H1 (cell line): ENCODE results near the gene FDPS. TPM values are rescaled to one million over a fixed set of nuclear protein-coding genes. Genes with fewer than 3 reads are reported as not detected.

ENCODE experiments used
- CTCF ChIA-PET: fragments of 300-600 bp; sonication (Branson Sonifier 250); formaldehyde crosslinking; loops from one replicate; lab custom pipeline; 2021; ENCODE audit not compliant: partially characterized antibody; lab: Charles Lee
- POLR2A ChIA-PET: fragments of 300-600 bp; sonication (Branson Sonifier 250); formaldehyde crosslinking; loops from one replicate; lab custom pipeline; 2021; ENCODE audit warnings: inconsistent platforms; ENCODE audit not compliant: partially characterized antibody; lab: Charles Lee
- DNase-seq, 2 experiments: peaks; one replicate each; pipeline versions ENCODE4 v3.0.0 to v3.0.0-alpha.2; 2010 to 2022; ENCODE audit warnings: low spot score in 2 of 2, low read depth in 1 of 2, mixed read lengths in 1 of 2
- FAIRE-seq: peaks from 2 replicates; lab custom pipeline; 2011; peaks lifted over from hg19 to GRCh38; lab: Jason Lieb, UNC
- H2AFZ ChIP-seq: 2 replicates; pipeline ENCODE4 v1.8.1; 2012; ENCODE audit warnings: low read length, inconsistent platforms
- H2AK5ac ChIP-seq: 2 replicates; pipeline ENCODE4 v1.6.1; 2013; ENCODE audit warnings: low read depth, low read length
- H2BK120ac ChIP-seq: replicated peaks from 2 replicates; pipeline ENCODE3; 2013; ENCODE audit warnings: low read depth, low read length, inconsistent platforms
- H2BK12ac ChIP-seq: 2 replicates; pipeline ENCODE4 v1.6.1; 2013; ENCODE audit warnings: low read depth, low read length
- H2BK15ac ChIP-seq: 2 replicates; pipeline ENCODE4 v1.6.1; 2013; ENCODE audit warnings: low read length
- H2BK20ac ChIP-seq: 2 replicates; pipeline ENCODE4 v1.6.1; 2013; ENCODE audit warnings: low read length
- H2BK5ac ChIP-seq: 2 replicates; pipeline ENCODE4 v1.6.1; 2013; ENCODE audit warnings: low read depth, low read length
- H3K14ac ChIP-seq: 2 replicates; pipeline ENCODE4 v1.6.1; 2013; ENCODE audit warnings: inconsistent platforms; ENCODE audit not compliant: insufficient read length
- H3K18ac ChIP-seq: 2 replicates; pipeline ENCODE4 v1.6.1; 2013; ENCODE audit warnings: low read length; ENCODE audit errors: extremely low read depth
- H3K23ac ChIP-seq: 2 replicates; pipeline ENCODE4 v1.6.1; 2013; ENCODE audit warnings: inconsistent platforms; ENCODE audit not compliant: insufficient read length
- H3K23me2 ChIP-seq: 2 replicates; pipeline ENCODE4 v1.6.1; 2013; ENCODE audit warnings: low read depth, low read length
- H3K27ac ChIP-seq: 2 replicates; pipeline ENCODE4 v1.6.1; 2011; ENCODE audit warnings: low read depth, low read length, inconsistent platforms
- H3K27me3 ChIP-seq, 4 experiments: replicated peaks in 1 of 4; 1 replicate in 1 of 4; 2 replicates in 3 of 4; pipeline versions ENCODE4 v1.6.1 to v1.8.1; 2011 to 2013; ENCODE audit warnings: low read length in 3 of 4, mild to moderate bottlenecking in 3 of 4, inconsistent platforms in 2 of 4, mixed read lengths in 2 of 4, moderate library complexity in 1 of 4; ENCODE audit not compliant: control insufficient read depth in 3 of 4, insufficient read depth in 3 of 4; ENCODE audit errors: extremely low read depth in 1 of 4
- H3K36me3 ChIP-seq, 4 experiments: 2 replicates each; pipeline versions ENCODE4 v1.6.1 to v1.8.1; 2011 to 2013; ENCODE audit warnings: mild to moderate bottlenecking in 4 of 4, low read length in 3 of 4, moderate library complexity in 2 of 4, control low read depth in 1 of 4, inconsistent platforms in 1 of 4; ENCODE audit not compliant: insufficient read depth in 4 of 4, control insufficient read depth in 2 of 4
- H3K4ac ChIP-seq: replicated peaks from 2 replicates; pipeline ENCODE3; 2013; ENCODE audit warnings: low read length, low read depth, mixed read lengths, inconsistent platforms; ENCODE audit not compliant: insufficient read length
- H3K4me1 ChIP-seq, 4 experiments: replicated peaks in 1 of 4; 1 replicate in 1 of 4; 2 replicates in 3 of 4; pipeline versions ENCODE4 v1.6.1 to v1.8.1; 2011 to 2013; ENCODE audit warnings: low read length in 3 of 4, inconsistent platforms in 2 of 4, mixed read lengths in 1 of 4; ENCODE audit not compliant: insufficient read depth in 4 of 4, control insufficient read depth in 3 of 4
- H3K4me2 ChIP-seq, 2 experiments: 2 replicates each; pipeline versions ENCODE4 v1.6.1 to v1.8.1; 2011 to 2013; ENCODE audit warnings: low read depth in 2 of 2, low read length in 2 of 2, control low read depth in 1 of 2, inconsistent platforms in 1 of 2, mild to moderate bottlenecking in 1 of 2; ENCODE audit not compliant: insufficient read depth in 1 of 2
- H3K4me3 ChIP-seq, 4 experiments: fragments of 200-600, 300-600 bp in 1 of 4; sonication (generic), shearing (Covaris generic), sonication (Bioruptor Twin) in 1 of 4; 2 replicates each; pipeline versions ENCODE4 v1.5.1 to v1.8.1; 2011 to 2016; ENCODE audit warnings: low read length in 4 of 4, low read depth in 3 of 4, control low read depth in 2 of 4, inconsistent platforms in 2 of 4, mild to moderate bottlenecking in 2 of 4, mixed read lengths in 1 of 4, moderate library complexity in 1 of 4; ENCODE audit not compliant: insufficient read depth in 2 of 4; ENCODE audit errors: extremely low read depth in 1 of 4
- H3K56ac ChIP-seq: replicated peaks from 2 replicates; pipeline ENCODE3; 2013; ENCODE audit warnings: low read depth, mild to moderate bottlenecking, mixed read lengths, low read length, inconsistent platforms; ENCODE audit not compliant: insufficient read length
- H3K79me1 ChIP-seq: 2 replicates; pipeline ENCODE4 v1.6.1; 2013; ENCODE audit warnings: low read depth, low read length, control low read depth
- H3K79me2 ChIP-seq, 2 experiments: 2 replicates each; pipeline versions ENCODE4 v1.6.1 to v1.8.1; 2012 to 2013; ENCODE audit warnings: low read length in 2 of 2, mild to moderate bottlenecking in 2 of 2, inconsistent platforms in 1 of 2; ENCODE audit not compliant: insufficient read depth in 2 of 2, control insufficient read depth in 1 of 2
- H3K9ac ChIP-seq, 4 experiments: replicated peaks in 1 of 4; 1 replicate in 1 of 4; 2 replicates in 3 of 4; pipeline versions ENCODE4 v1.6.1 to v1.8.1; 2011 to 2013; ENCODE audit warnings: low read depth in 3 of 4, low read length in 3 of 4, control low read depth in 2 of 4, mild to moderate bottlenecking in 2 of 4, moderate library complexity in 2 of 4, inconsistent platforms in 1 of 4; ENCODE audit errors: extremely low read depth in 1 of 4
- H3K9me3 ChIP-seq, 2 experiments: 2 replicates each; pipeline versions ENCODE4 v1.6.1 to v1.8.1; 2012 to 2013; ENCODE audit warnings: mild to moderate bottlenecking in 2 of 2, moderate library complexity in 2 of 2, control low read depth in 1 of 2, inconsistent platforms in 1 of 2, low read depth in 1 of 2, low read length in 1 of 2, mixed read lengths in 1 of 2; ENCODE audit not compliant: insufficient read depth in 2 of 2
- H4K20me1 ChIP-seq, 2 experiments: replicated peaks in 1 of 2; 2 replicates each; pipeline versions ENCODE3 to v1.8.1; 2011 to 2013; ENCODE audit warnings: inconsistent platforms in 2 of 2, low read length in 2 of 2, mild to moderate bottlenecking in 1 of 2; ENCODE audit not compliant: insufficient read depth in 2 of 2, control insufficient read depth in 1 of 2
- H4K5ac ChIP-seq: 2 replicates; pipeline ENCODE4 v1.6.1; 2013; ENCODE audit warnings: low read length, low read depth, mixed read lengths, inconsistent platforms; ENCODE audit not compliant: insufficient read length
- H4K8ac ChIP-seq: 2 replicates; pipeline ENCODE4 v1.8.0; 2013; ENCODE audit warnings: mild to moderate bottlenecking, moderate library complexity, low read length, inconsistent platforms; ENCODE audit not compliant: insufficient read depth; ENCODE audit errors: extremely low read depth
- H4K91ac ChIP-seq: replicated peaks from 2 replicates; pipeline ENCODE3; 2013; ENCODE audit warnings: low read length, mixed read lengths, inconsistent platforms; ENCODE audit not compliant: insufficient read length
- BACH1 ChIP-seq: IDR thresholded peaks from 2 replicates; pipeline ENCODE4 v1.6.1; 2012; ENCODE audit warnings: low read length, improper control_type of control experiment
- E2F6 ChIP-seq: IDR thresholded peaks from 2 replicates; pipeline ENCODE4 v1.6.1; 2012; ENCODE audit warnings: inconsistent platforms
- EZH2 ChIP-seq: fragments of 200-600 bp; sonication (generic); IDR thresholded peaks from 2 replicates; pipeline ENCODE4 v1.7.1; 2012; ENCODE audit warnings: low read depth, mild to moderate bottlenecking, moderate library complexity, low read length, inconsistent platforms; ENCODE audit not compliant: severe bottlenecking
- JUN ChIP-seq: IDR thresholded peaks from 2 replicates; pipeline ENCODE4 v1.6.1; 2011; ENCODE audit warnings: low read depth, mild to moderate bottlenecking, improper control_type of control experiment, low read length
- RNF2 ChIP-seq: fragments of 200-900, 300-1000 bp; sonication (generic); IDR thresholded peaks from 2 replicates; pipeline ENCODE4 v1.7.1; 2016; ENCODE audit warnings: borderline replicate concordance, low read depth, mild to moderate bottlenecking, antibody characterized with exemption, low read length; ENCODE audit not compliant: poor library complexity, severe bottlenecking; ENCODE audit errors: missing control alignments
- SAP30 ChIP-seq: fragments of 300-600 bp; sonication (generic); IDR thresholded peaks from 2 replicates; pipeline ENCODE4 v1.7.1; 2012; ENCODE audit warnings: low read length, moderate library complexity, mild to moderate bottlenecking, inconsistent platforms; ENCODE audit not compliant: insufficient read depth, insufficient replicate concordance
- SUZ12 ChIP-seq: fragments of 200-600 bp; sonication (generic); IDR thresholded peaks from 2 replicates; pipeline ENCODE4 v1.6.1; 2012; ENCODE audit warnings: mild to moderate bottlenecking, inconsistent platforms, low read length, moderate library complexity, mixed read lengths
- WGBS, 2 experiments: shearing (Covaris generic) in 1 of 2; methylation state at CpG; one replicate each; pipeline versions ENCODE4 v1.1.6 to v1.1.7; 2013 to 2015; ENCODE audit warnings: low lambda C conversion rate in 2 of 2, mixed read lengths in 2 of 2, inconsistent platforms in 1 of 2, low coverage in 1 of 2, missing lambda C conversion rate in 1 of 2; ENCODE audit not compliant: insufficient replicate concordance in 2 of 2, insufficient coverage in 1 of 2, insufficient read length in 1 of 2; ENCODE audit errors: extremely low coverage in 1 of 2, missing lambda C conversion rate in 1 of 2; 5-methylcytosine and 5-hydroxymethylcytosine counted together
- polyA plus RNA-seq, 7 experiments: library from polyadenylated mRNA; depleted of rRNA in 3 of 7; stranded (reverse) in 5 of 7; unstranded in 2 of 7; fragments of >200 nt in 5 of 7; fragments of 200-250 nt in 2 of 7; gene quantifications; 1 replicate in 5 of 7; 2 replicates in 1 of 7; 4 replicates in 1 of 7; pipeline versions ENCODE4 v1.2.1 to v1.2.3, GENCODE V29; 2011 to 2013; ENCODE audit warnings: missing spikeins in 2 of 7, mixed read lengths in 2 of 7
- total RNA-seq: library from RNA; stranded (reverse); fragmentation: NEBNext Ultra II Directional; extraction: Animal tissue kit (Norgen Biotek cat#: 25700); gene quantifications from 2 replicates; pipeline ENCODE4 v1.2.1, GENCODE V29; 2021

Gene FDPS
- total and polyA plus RNA-seq, 2 of the 8 experiments (the other 6 are each of a cell fraction or from before 2014, with no cell fraction given), result 267 to 368 TPM

- Histone ChIP-seq H3K4ac (no peak overlapping the region), H2BK15ac (peak overlapping the region; percentile 88; the same call in 1 of the 2 replicates), H4K91ac (peak overlapping the region; percentile 34), H3K4me3 (peak overlapping the region; percentile 52 to 89 (median 84)), H3K18ac (peak overlapping the region; percentile 71), H2AK5ac (peak overlapping the region; percentile 28; the same call in 1 of the 2 replicates), H3K9me3 (no peaks in the 10 kb centered on the region), H2BK120ac (no peak overlapping the region), H3K23ac (no peak overlapping the region), H4K20me1 (no peaks in the 10 kb centered on the region), H3K4me1 (peaks cover 3 to 23% (median 10%) of the 10 kb centered on the region in 4 experiments; a peak in 6 of 7 replicates), H3K4me2 (peak overlapping the region; percentile 88 to 95), H3K23me2 (peaks cover 5% of the 10 kb centered on the region; the same call in 1 of the 2 replicates), H2BK20ac (0 out of 2 replicates have a peak overlapping the region, but pooled peaks have one; percentile 32), H3K79me2 (no peaks in the 10 kb centered on the region), H3K36me3 (no peaks in the 10 kb centered on the region), H4K8ac (peak overlapping the region; percentile 89), H2AFZ (peak overlapping the region; percentile 91), H4K5ac (no peak overlapping the region), H3K56ac (no peak overlapping the region), H2BK5ac (peak overlapping the region; percentile 52; the same call in 1 of the 2 replicates), H3K14ac (no peak overlapping the region), H3K27me3 (peaks cover 0 to 23% (median 14%) of the 10 kb centered on the region in 4 experiments; a peak in 5 of 7 replicates), H3K9ac (peak overlapping the region in 3 of 4 experiments; percentile 1 to 26 (median 25); a peak in 3 of 7 replicates), H3K79me1 (no peaks in the 10 kb centered on the region), H2BK12ac (peak overlapping the region; percentile 93; the same call in 1 of the 2 replicates), H3K27ac (no peak overlapping the region)
- DNase-seq, result peak in 1 of 2 experiments; percentile 57
- TF ChIP-seq SUZ12 (peak; percentile 27; the same call in 1 of the 2 replicates), RNF2 (peak; percentile 14), EZH2 (peak; percentile 57), JUN (no peak), BACH1 (no peak), SAP30 (peak; percentile 20), E2F6 (peak; percentile 43)
- ChIA-PET POLR2A (interaction anchor here (0.7 to 1.7 kb wide), 10 partner anchors 12 to 86 kb away, joined by 3 to 7 read pairs (median 4); partner anchors contain the start of genes CLK2, ENTREP3, FDPS and MTX1), CTCF (interaction anchor here (0.8 to 5.3 kb wide), 6 partner anchors 9 to 43 kb away, joined by 3 to 29 read pairs (median 4); partner anchors contain the start of gene FDPS)
- FAIRE-seq, result no peak
- WGBS, 2 experiments, result 40% methylated on average over 46 of the region's 46 CpGs; no CpG with 5 or more reads in 1 of the 2 experiments
These were observed 14.0 kb upstream of the FDPS start for GRCh38 chr1:155294520-155295182.
